GM12801 (cell line): ENCODE results near the gene LCP1.

Source experiments
- CTCF ChIP-seq: IDR thresholded peaks from one replicate; pipeline ENCODE4 v1.5.1; 2011; ENCODE audit warnings: control low read depth; ENCODE audit not compliant: insufficient read length; ENCODE audit errors: extremely low read depth

The LCP1 gene

GRCh38 chr13:46101484-46102254 lies 80.3 kb downstream of the LCP1 start:
- no peak for TF ChIP-seq CTCF

GRCh38 chr13:46101002-46101401 lies 81.0 kb downstream of the LCP1 start:
- TF ChIP-seq CTCF = no peak

GRCh38 chr13:46100191-46100815 lies 81.7 kb downstream of the LCP1 start:
- TF ChIP-seq CTCF = no peak

GRCh38 chr13:46097663-46098062 lies 84.3 kb downstream of the LCP1 start:
- no peak for TF ChIP-seq CTCF

- no peak for TF ChIP-seq CTCF
Measured at GRCh38 chr13:46097015-46097414, 85.0 kb downstream of the LCP1 start.

GRCh38 chr13:46094478-46094877 lies 87.5 kb downstream of the LCP1 start:
- no peak for TF ChIP-seq CTCF

GRCh38 chr13:46088821-46089562 lies 93.0 kb downstream of the LCP1 start:
- TF ChIP-seq CTCF = no peak
